H4 (cell line): Measurements from ENCODE around the gene S100A16. TPM values are rescaled to one million over a fixed set of nuclear protein-coding genes. Genes with fewer than 3 reads are reported as not detected.
A peak's percentile ranks its signal among the peaks of the same experiment; 100 is the strongest.
"Not testable (repeated sequence)": the region's sequence is repeated elsewhere in the genome, so short reads cannot be mapped to it uniquely, and the experiment has no call there.

Experiments used
- DNase-seq: peaks from one replicate; pipeline ENCODE4 v3.0.0-alpha.2; 2015; ENCODE audit warnings: low spot score
- total RNA-seq: library from RNA; depleted of rRNA; stranded (reverse); fragments of >200 nt; shearing (Covaris generic); gene quantifications from 2 replicates; pipeline ENCODE4 v1.2.3, GENCODE V29; 2014; rRNA removed

S100A16 gene
- total RNA-seq: 25.1 and 35.9 TPM in 2 replicates

- no peak for DNase-seq
Measured at GRCh38 chr1:153612755-153613331, at the start of gene S100A16. S100A16 (minus strand) TSS chr1:153613137; CDS start chr1:153608151, 4,986 bp downstream.

- DNase-seq: no peak
Measured at GRCh38 chr1:153662269-153662668, 49.3 kb upstream of the S100A16 start.

GRCh38 chr1:153661111-153661708 lies 48.3 kb upstream of the S100A16 start:
- DNase-seq: no peak

- no peak for DNase-seq
Measured at GRCh38 chr1:153659656-153660055, 46.7 kb upstream of the S100A16 start.

- DNase-seq: no peak
Measured at GRCh38 chr1:153659175-153659534, 46.2 kb upstream of the S100A16 start.

GRCh38 chr1:153658400-153659174 lies 45.6 kb upstream of the S100A16 start, which contains the start of gene SNAPIN:
SNAPIN (plus strand) TSS chr1:153658703; CDS start chr1:153658744, 41 bp downstream.
- DNase-seq: peak; percentile 78

GRCh38 chr1:153655333-153655732 lies 42.4 kb upstream of the S100A16 start:
- no peak for DNase-seq

GRCh38 chr1:153652805-153653500 lies 40.0 kb upstream of the S100A16 start:
- DNase-seq: no peak

GRCh38 chr1:153651771-153652170 lies 38.8 kb upstream of the S100A16 start:
- no peak for DNase-seq

GRCh38 chr1:153649863-153650235 lies 36.9 kb upstream of the S100A16 start:
- DNase-seq: no peak

GRCh38 chr1:153649137-153649862 lies 36.4 kb upstream of the S100A16 start:
- no peak for DNase-seq

- DNase-seq: no peak
Measured at GRCh38 chr1:153648000-153648643, 35.2 kb upstream of the S100A16 start.

GRCh38 chr1:153647346-153647714 lies 34.4 kb upstream of the S100A16 start:
- DNase-seq: no peak

- no peak for DNase-seq
Measured at GRCh38 chr1:153646672-153647345, 33.9 kb upstream of the S100A16 start.

- no peak for DNase-seq
Measured at GRCh38 chr1:153643816-153644215, 30.9 kb upstream of the S100A16 start.

GRCh38 chr1:153643100-153643499 lies 30.2 kb upstream of the S100A16 start:
- no peak for DNase-seq

- no peak for DNase-seq
Measured at GRCh38 chr1:153642161-153642560, 29.2 kb upstream of the S100A16 start.

- DNase-seq: no peak
Measured at GRCh38 chr1:153640861-153641260, 27.9 kb upstream of the S100A16 start.

- not testable (repeated sequence) for DNase-seq
Measured at GRCh38 chr1:153640213-153640612, 27.3 kb upstream of the S100A16 start.

- DNase-seq: no peak
Measured at GRCh38 chr1:153639280-153639679, 26.3 kb upstream of the S100A16 start.

GRCh38 chr1:153638261-153638660 lies 25.3 kb upstream of the S100A16 start:
- DNase-seq: no peak
